GM19467 (cell line): ENCODE data around the gene ZKSCAN5.
"Not testable (repeated sequence)": the region's sequence is repeated elsewhere in the genome, so short reads cannot be mapped to it uniquely, and the experiment has no call there.

Experiments used
- ATAC-seq: cut with Tn5 transposase; IDR thresholded peaks from one replicate; pipeline ENCODE4 v1.9.1; 2021; ENCODE audit warnings: mild to moderate bottlenecking, moderate library complexity; ENCODE audit not compliant: unreplicated experiment

ZKSCAN5 gene

GRCh38 chr7:99551767-99552463, 47.5 kb downstream of the ZKSCAN5 start, which contains the start of gene FAM200A:
Gene FAM200A, minus strand, starts transcription at chr7:99552114. Its CDS starts 3,707 bp downstream, at chr7:99548407.
- peak; percentile 92 for ATAC-seq

- ATAC-seq, result no peak
Observed at GRCh38 chr7:99553039-99553438, 48.6 kb downstream of the ZKSCAN5 start.

GRCh38 chr7:99554939-99555338, 50.5 kb downstream of the ZKSCAN5 start:
- ATAC-seq, result no peak

- ATAC-seq, result no peak
Observed at GRCh38 chr7:99557196-99557607, 52.7 kb downstream of the ZKSCAN5 start.

- ATAC-seq, result peak; percentile 36
Observed at GRCh38 chr7:99557940-99558305, 53.5 kb downstream of the ZKSCAN5 start.

- peak; percentile 75 for ATAC-seq
Observed at GRCh38 chr7:99558306-99559174, 54.1 kb downstream of the ZKSCAN5 start, which contains the start of gene ZNF655. Gene ZNF655, plus strand, starts transcription at chr7:99558642. Its CDS starts 1,918 bp downstream, at chr7:99560560.

- ATAC-seq, result no peak
Observed at GRCh38 chr7:99559175-99559915, 54.9 kb downstream of the ZKSCAN5 start.

GRCh38 chr7:99560834-99561736, 56.6 kb downstream of the ZKSCAN5 start:
- ATAC-seq, result no peak

- no peak for ATAC-seq
Observed at GRCh38 chr7:99561737-99562051, 57.2 kb downstream of the ZKSCAN5 start.

- ATAC-seq, result no peak
Observed at GRCh38 chr7:99562114-99562784, 57.8 kb downstream of the ZKSCAN5 start.

GRCh38 chr7:99562832-99563231, 58.4 kb downstream of the ZKSCAN5 start:
- no peak for ATAC-seq

GRCh38 chr7:99563650-99564049, 59.2 kb downstream of the ZKSCAN5 start:
- no peak for ATAC-seq

GRCh38 chr7:99568770-99569169, 64.3 kb downstream of the ZKSCAN5 start:
- not testable (repeated sequence) for ATAC-seq

- no peak for ATAC-seq
Observed at GRCh38 chr7:99571768-99572167, 67.3 kb downstream of the ZKSCAN5 start.

GRCh38 chr7:99573257-99573656, 68.8 kb downstream of the ZKSCAN5 start:
- no peak for ATAC-seq

GRCh38 chr7:99576251-99576650, 71.8 kb downstream of the ZKSCAN5 start:
- no peak for ATAC-seq

GRCh38 chr7:99579281-99579955, 75.0 kb downstream of the ZKSCAN5 start:
- no peak for ATAC-seq

GRCh38 chr7:99579956-99580777, 75.7 kb downstream of the ZKSCAN5 start:
- no peak for ATAC-seq
